Effector CD8-positive, alpha-beta T cell (primary cell): Measurements from ENCODE around the gene SH3YL1.

Experiments used
- DNase-seq: peaks from one replicate; lab custom pipeline; 2025; lab: John Stamatoyannopoulos, UW

Gene SH3YL1

GRCh38 chr2:223971-224760 lies 39.7 kb downstream of the SH3YL1 start:
- DNase-seq: no peak

GRCh38 chr2:223451-223850 lies 40.4 kb downstream of the SH3YL1 start:
- no peak for DNase-seq

- no peak for DNase-seq
Observed at GRCh38 chr2:216068-216467, 47.8 kb downstream of the SH3YL1 start.

- DNase-seq: no peak
Observed at GRCh38 chr2:213932-214693, 49.7 kb downstream of the SH3YL1 start.

- DNase-seq: no peak
Observed at GRCh38 chr2:211486-212184, 52.2 kb downstream of the SH3YL1 start.

GRCh38 chr2:210660-211059 lies 53.2 kb downstream of the SH3YL1 start:
- no peak for DNase-seq

- no peak for DNase-seq
Observed at GRCh38 chr2:209470-209869, 54.4 kb downstream of the SH3YL1 start.

GRCh38 chr2:208335-208734 lies 55.5 kb downstream of the SH3YL1 start:
- no peak for DNase-seq

GRCh38 chr2:203984-204383 lies 59.8 kb downstream of the SH3YL1 start:
- DNase-seq: no peak

GRCh38 chr2:203401-203800 lies 60.4 kb downstream of the SH3YL1 start:
- no peak for DNase-seq

GRCh38 chr2:202945-203344 lies 60.9 kb downstream of the SH3YL1 start:
- no peak for DNase-seq

- DNase-seq: no peak
Observed at GRCh38 chr2:201648-202433, 62.0 kb downstream of the SH3YL1 start.

GRCh38 chr2:199041-199966 lies 64.5 kb downstream of the SH3YL1 start:
- no peak for DNase-seq

GRCh38 chr2:196406-196805 lies 67.4 kb downstream of the SH3YL1 start:
- DNase-seq: no peak

- DNase-seq: no peak
Observed at GRCh38 chr2:195932-196331, 67.9 kb downstream of the SH3YL1 start.

- no peak for DNase-seq
Observed at GRCh38 chr2:193141-193671, 70.6 kb downstream of the SH3YL1 start.

- DNase-seq: no peak
Observed at GRCh38 chr2:191311-192190, 72.3 kb downstream of the SH3YL1 start.

GRCh38 chr2:187825-188224 lies 76.0 kb downstream of the SH3YL1 start:
- DNase-seq: no peak

GRCh38 chr2:185221-185620 lies 78.6 kb downstream of the SH3YL1 start:
- no peak for DNase-seq

GRCh38 chr2:184695-185094 lies 79.1 kb downstream of the SH3YL1 start:
- DNase-seq: no peak
